Thyroid gland (tissue), 4 donors: ENCODE measurements around the gene ORC3. TPM values are rescaled to one million over a fixed set of nuclear protein-coding genes. Genes with fewer than 3 reads are reported as not detected.

Source experiments
- DNase-seq, 2 donors: peaks; one replicate each; pipeline ENCODE4 v3.0.0-alpha.2; 2019
- H3K27ac ChIP-seq, 3 donors: fragments of 200-600 bp; sonication (generic); 1 replicate in 2 of 3; 2 replicates in 1 of 3; pipeline ENCODE4 v1.5.1; 2016 to 2019; ENCODE audit warnings: mild to moderate bottlenecking in 1 of 3, moderate library complexity in 1 of 3
- H3K27me3 ChIP-seq: fragments of 200-600 bp; sonication (generic); one replicate; pipeline ENCODE4 v1.5.1; 2019
- H3K36me3 ChIP-seq, 2 donors: fragments of 200-600 bp; sonication (generic); one replicate each; pipeline ENCODE4 v1.5.1; 2016 to 2019
- H3K4me1 ChIP-seq, 2 donors: fragments of 200-600 bp; sonication (generic); one replicate each; pipeline ENCODE4 v1.5.1; 2017 to 2019
- H3K4me3 ChIP-seq, 3 donors: fragments of 200-600 bp; sonication (generic); replicated peaks in 1 of 3; 1 replicate in 2 of 3; 2 replicates in 1 of 3; pipeline ENCODE4 v1.5.1; 2016; ENCODE audit warnings: mild to moderate bottlenecking in 1 of 3
- H3K9me3 ChIP-seq: fragments of 200-600 bp; sonication (generic); one replicate; pipeline ENCODE4 v1.5.1; 2017
- POLR2A ChIP-seq, 2 donors: fragments of 450-650 bp; IDR thresholded peaks; one replicate each; pipeline ENCODE4 v1.6.1; 2017; ENCODE audit warnings: antibody characterized with exemption in 2 of 2, mild to moderate bottlenecking in 2 of 2, moderate library complexity in 1 of 2
- WGBS, 2 donors: methylation state at CpG; one replicate each; pipeline ENCODE4 v1.1.5; 2017; 5-methylcytosine and 5-hydroxymethylcytosine counted together
- intact Hi-C: fragments of 100-400 bp; cut with DNase I; formaldehyde crosslinking; loops from one replicate; pipeline ENCODE4 v1.15.1; 2023
- total RNA-seq, 4 donors: library from RNA; depleted of rRNA; stranded (reverse); fragments of >200 nt; gene quantifications; one replicate each; pipeline ENCODE4 v1.2.3, GENCODE V29; 2016
- TF ChIP-seq, protein P1 (sequence below), 6 experiments: fragments of 200-600 bp in 3 of 6; fragments of 450-650 bp in 3 of 6; sonication (generic) in 3 of 6; IDR thresholded peaks; one replicate each; pipeline ENCODE4 v1.5.1; 2016 to 2019; ENCODE audit warnings: antibody characterized with exemption in 6 of 6, mild to moderate bottlenecking in 2 of 6, inconsistent platforms in 1 of 6, moderate library complexity in 1 of 6

The ORC3 gene
- total RNA-seq, 4 donors from 2014 or later: 18.3 to 33.6 (median 23.7) TPM

DNA sequence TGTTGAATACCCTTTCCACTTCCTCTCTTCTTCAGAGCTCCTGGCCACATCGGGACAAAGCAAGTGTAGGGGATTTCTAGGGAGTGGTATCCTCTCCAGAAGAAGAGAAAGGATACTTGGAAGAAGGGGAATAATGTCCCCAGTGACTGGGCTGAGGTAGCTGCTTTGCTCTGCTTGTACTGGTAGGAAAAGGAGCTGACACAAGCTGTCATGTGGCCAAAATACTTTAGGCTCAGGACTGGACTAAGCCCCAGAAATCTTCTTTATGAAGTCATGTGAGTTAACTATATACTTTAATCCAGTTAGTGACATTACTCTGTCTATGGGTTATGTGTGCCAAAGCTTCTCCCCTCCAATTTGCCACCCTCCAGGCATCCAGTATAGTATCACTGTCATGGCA lies 71.6 kb downstream of the ORC3 start:
- WGBS, 2 donors: 78 to 81% methylated on average over 1 of the region's 1 CpG
- Histone ChIP-seq H3K9me3 (no peaks in the 10 kb centered on the region), H3K27ac (no peak overlapping the region), H3K4me1 (no peaks in the 10 kb centered on the region), H3K4me3 (no peak overlapping the region), H3K36me3 (no peaks in the 10 kb centered on the region), H3K27me3 (no peaks in the 10 kb centered on the region)
- no peak for DNase-seq
- TF ChIP-seq, protein P1, sequence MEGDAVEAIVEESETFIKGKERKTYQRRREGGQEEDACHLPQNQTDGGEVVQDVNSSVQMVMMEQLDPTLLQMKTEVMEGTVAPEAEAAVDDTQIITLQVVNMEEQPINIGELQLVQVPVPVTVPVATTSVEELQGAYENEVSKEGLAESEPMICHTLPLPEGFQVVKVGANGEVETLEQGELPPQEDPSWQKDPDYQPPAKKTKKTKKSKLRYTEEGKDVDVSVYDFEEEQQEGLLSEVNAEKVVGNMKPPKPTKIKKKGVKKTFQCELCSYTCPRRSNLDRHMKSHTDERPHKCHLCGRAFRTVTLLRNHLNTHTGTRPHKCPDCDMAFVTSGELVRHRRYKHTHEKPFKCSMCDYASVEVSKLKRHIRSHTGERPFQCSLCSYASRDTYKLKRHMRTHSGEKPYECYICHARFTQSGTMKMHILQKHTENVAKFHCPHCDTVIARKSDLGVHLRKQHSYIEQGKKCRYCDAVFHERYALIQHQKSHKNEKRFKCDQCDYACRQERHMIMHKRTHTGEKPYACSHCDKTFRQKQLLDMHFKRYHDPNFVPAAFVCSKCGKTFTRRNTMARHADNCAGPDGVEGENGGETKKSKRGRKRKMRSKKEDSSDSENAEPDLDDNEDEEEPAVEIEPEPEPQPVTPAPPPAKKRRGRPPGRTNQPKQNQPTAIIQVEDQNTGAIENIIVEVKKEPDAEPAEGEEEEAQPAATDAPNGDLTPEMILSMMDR (IDR thresholded peaks at IDR 0.05): no peak
- no peak for TF ChIP-seq POLR2A (IDR thresholded peaks at IDR 0.05)
- intact Hi-C loops: no loop called here

DNA sequence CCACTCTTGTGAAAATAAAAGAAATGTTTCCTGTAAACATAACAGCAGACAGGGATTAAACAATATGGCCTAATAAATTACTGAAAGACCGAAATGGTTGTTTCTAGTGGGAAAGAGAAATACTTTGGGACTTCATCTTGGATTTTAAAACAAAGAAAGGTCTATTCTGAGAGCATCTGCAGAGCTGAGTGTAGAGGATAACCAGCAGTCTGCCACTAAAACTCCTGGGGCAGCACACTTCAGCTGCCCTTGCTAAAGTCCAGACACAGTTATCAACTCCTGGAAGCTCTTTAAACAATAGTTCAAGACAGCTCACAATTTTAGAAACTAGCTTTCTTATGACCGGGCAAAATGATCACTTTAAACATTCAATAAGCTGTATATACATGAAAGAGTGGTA lies 73.5 kb downstream of the ORC3 start:
- Histone ChIP-seq H3K27ac (no peak overlapping the region), H3K36me3 (no peaks in the 10 kb centered on the region), H3K4me1 (no peaks in the 10 kb centered on the region), H3K27me3 (no peaks in the 10 kb centered on the region), H3K4me3 (no peak overlapping the region), H3K9me3 (no peaks in the 10 kb centered on the region)
- TF ChIP-seq, protein P1 (IDR thresholded peaks at IDR 0.05): no peak
- TF ChIP-seq POLR2A (IDR thresholded peaks at IDR 0.05): no peak
- 77 to 87% methylated on average over 2 of the region's 2 CpGs for WGBS, 2 donors
- intact Hi-C loops: no loop called here
- no peak for DNase-seq

DNA sequence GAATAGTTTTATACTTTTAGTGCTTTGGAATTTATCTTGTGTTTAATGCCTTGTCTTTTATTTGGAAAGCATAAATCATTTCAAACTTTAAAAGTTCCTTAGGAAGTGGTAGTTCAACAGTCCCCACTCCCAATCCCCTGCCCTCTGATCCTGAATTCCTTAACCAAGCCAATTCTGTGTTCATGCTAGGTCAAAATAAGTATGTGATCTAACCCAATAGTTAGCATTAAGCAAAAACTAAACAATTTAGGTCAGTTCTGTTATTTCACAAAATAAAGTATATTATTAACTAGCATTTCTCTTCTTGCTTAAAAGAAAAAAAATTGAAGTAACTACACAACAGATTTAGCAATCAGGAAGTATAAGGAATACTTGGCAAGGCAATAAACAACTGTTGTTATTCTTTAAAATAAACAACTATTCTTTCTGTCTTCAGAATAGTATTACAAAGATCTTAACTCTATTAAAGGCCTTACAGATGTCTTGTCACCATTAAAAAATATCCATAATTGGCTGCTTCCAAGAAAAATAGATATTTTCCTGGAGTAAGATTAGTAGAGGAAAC lies 75.1 kb downstream of the ORC3 start:
- no peak for DNase-seq
- H3K27ac ChIP-seq: no peak overlapping the region
- H3K27me3 ChIP-seq: no peaks in the 10 kb centered on the region
- TF ChIP-seq, protein P1 (IDR thresholded peaks at IDR 0.05): no peak
- no peak for TF ChIP-seq POLR2A (IDR thresholded peaks at IDR 0.05)
- intact Hi-C loops: no loop called here
- H3K4me3 ChIP-seq: no peak overlapping the region
- H3K4me1 ChIP-seq: no peaks in the 10 kb centered on the region
- no peaks in the 10 kb centered on the region for H3K36me3 ChIP-seq
- H3K9me3 ChIP-seq: no peaks in the 10 kb centered on the region

DNA sequence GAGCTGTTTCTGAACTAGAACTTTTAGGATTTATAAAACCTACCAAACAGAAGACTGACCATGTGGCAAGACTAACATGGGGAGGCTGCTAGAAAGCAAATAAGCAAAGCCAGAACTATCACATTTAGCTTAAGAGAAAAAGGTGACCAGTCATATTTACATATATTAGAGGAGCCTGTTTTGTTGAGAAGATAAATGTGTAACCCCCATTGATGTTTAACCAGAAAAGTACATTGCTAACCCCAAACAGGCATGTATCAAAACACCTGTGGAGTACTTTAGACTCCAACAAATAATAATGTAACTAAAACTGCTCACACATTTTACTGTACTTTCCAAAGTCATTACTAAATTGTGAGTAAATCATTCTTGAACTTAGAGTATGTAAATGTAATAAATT lies 77.1 kb downstream of the ORC3 start:
- no peaks in the 10 kb centered on the region for H3K9me3 ChIP-seq
- no peak overlapping the region for H3K4me3 ChIP-seq
- H3K4me1 ChIP-seq: peaks cover 6 to 15% of the 10 kb centered on the region in 2 donors
- H3K27ac ChIP-seq: no peak overlapping the region
- H3K36me3 ChIP-seq: no peaks in the 10 kb centered on the region
- no peak for DNase-seq
- no peak for TF ChIP-seq POLR2A (IDR thresholded peaks at IDR 0.05)
- TF ChIP-seq, protein P1 (IDR thresholded peaks at IDR 0.05): no peak
- H3K27me3 ChIP-seq: no peaks in the 10 kb centered on the region
- intact Hi-C loops: no loop called here

DNA sequence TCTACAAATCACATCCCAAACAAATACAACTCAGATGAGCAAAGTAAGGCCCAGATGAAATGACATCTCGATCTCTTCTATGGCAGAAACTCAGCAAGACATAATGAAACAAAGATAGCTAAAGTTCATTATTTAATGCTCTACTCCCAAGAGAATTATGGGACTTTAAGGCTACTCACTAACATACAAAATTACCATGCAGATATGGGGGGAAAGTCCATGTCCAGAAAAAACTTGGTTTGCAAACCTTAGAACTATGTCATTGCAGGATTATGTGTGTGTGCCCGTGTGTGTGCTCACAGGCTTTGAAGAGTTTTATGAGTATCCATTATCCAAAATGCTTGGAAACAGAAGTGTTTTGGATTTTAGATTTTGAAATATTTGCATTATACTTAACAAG lies 78.1 kb downstream of the ORC3 start:
- WGBS, 2 donors: 95 to 96% methylated on average over 2 of the region's 2 CpGs
- H3K9me3 ChIP-seq: no peaks in the 10 kb centered on the region
- intact Hi-C loops: no loop called here
- H3K27ac ChIP-seq: no peak overlapping the region
- no peak overlapping the region for H3K4me3 ChIP-seq
- TF ChIP-seq, protein P1 (IDR thresholded peaks at IDR 0.05): no peak
- TF ChIP-seq POLR2A (IDR thresholded peaks at IDR 0.05): no peak
- H3K36me3 ChIP-seq: peaks cover 0 to 3% of the 10 kb centered on the region in 2 donors
- no peak for DNase-seq
- H3K27me3 ChIP-seq: no peaks in the 10 kb centered on the region
- H3K4me1 ChIP-seq: peaks cover 6 to 16% of the 10 kb centered on the region in 2 donors
